NCI-H1417 treated with DMSO at 0.1 percent for 48 hours (cell line): ENCODE data around the gene ZC2HC1B.
"Not testable (repeated sequence)": the region's sequence is repeated elsewhere in the genome, so short reads cannot be mapped to it uniquely, and the experiment has no call there.

Experiments
- DNase-seq: peaks from one replicate; lab custom pipeline; 2025; lab: John Stamatoyannopoulos, UW

ZC2HC1B gene

GRCh38 chr6:143871202-143871730, 7.0 kb downstream of the ZC2HC1B start:
- not testable (repeated sequence) for DNase-seq

- DNase-seq: no peak
Observed at GRCh38 chr6:143872201-143872600, 7.9 kb downstream of the ZC2HC1B start.

GRCh38 chr6:143873600-143873999, 9.3 kb downstream of the ZC2HC1B start:
- not testable (repeated sequence) for DNase-seq

GRCh38 chr6:143874503-143874902, 10.2 kb downstream of the ZC2HC1B start:
- not testable (repeated sequence) for DNase-seq

GRCh38 chr6:143877584-143878271, 13.5 kb downstream of the ZC2HC1B start:
- no peak for DNase-seq

GRCh38 chr6:143878272-143878760, 14.0 kb downstream of the ZC2HC1B start:
- DNase-seq: no peak

- no peak for DNase-seq
Observed at GRCh38 chr6:143880412-143880811, 16.1 kb downstream of the ZC2HC1B start.

GRCh38 chr6:143882401-143882930, 18.2 kb downstream of the ZC2HC1B start:
- DNase-seq: no peak

GRCh38 chr6:143884216-143884900, 20.1 kb downstream of the ZC2HC1B start:
- DNase-seq: no peak

GRCh38 chr6:143885116-143885515, 20.8 kb downstream of the ZC2HC1B start:
- no peak for DNase-seq

- DNase-seq: no peak
Observed at GRCh38 chr6:143894655-143895054, 30.4 kb downstream of the ZC2HC1B start.

- no peak for DNase-seq
Observed at GRCh38 chr6:143896126-143896860, 32.0 kb downstream of the ZC2HC1B start.

GRCh38 chr6:143900358-143900757, 36.1 kb downstream of the ZC2HC1B start:
- DNase-seq: no peak

GRCh38 chr6:143901885-143902750, 37.8 kb downstream of the ZC2HC1B start:
- no peak for DNase-seq

- DNase-seq: no peak
Observed at GRCh38 chr6:143902827-143903226, 38.6 kb downstream of the ZC2HC1B start.

GRCh38 chr6:143911028-143911427, 46.8 kb downstream of the ZC2HC1B start:
- no peak for DNase-seq

- DNase-seq: no peak
Observed at GRCh38 chr6:143912671-143913070, 48.4 kb downstream of the ZC2HC1B start.

GRCh38 chr6:143917026-143917425, 52.8 kb downstream of the ZC2HC1B start:
- not testable (repeated sequence) for DNase-seq

GRCh38 chr6:143928853-143929252, 64.6 kb downstream of the ZC2HC1B start:
- no peak for DNase-seq

GRCh38 chr6:143929975-143930374, 65.7 kb downstream of the ZC2HC1B start:
- DNase-seq: no peak

GRCh38 chr6:143934331-143934730, 70.1 kb downstream of the ZC2HC1B start:
- no peak for DNase-seq
